HUDEP-2 (cell line): ENCODE data around the gene ZNF366.

Source experiments
- DNase-seq, 76 experiments: peaks; one replicate each; lab custom pipeline; 2025; ENCODE audit not compliant: unreplicated experiment in 76 of 76; lab: John Stamatoyannopoulos, UW

The ZNF366 gene

DNA sequence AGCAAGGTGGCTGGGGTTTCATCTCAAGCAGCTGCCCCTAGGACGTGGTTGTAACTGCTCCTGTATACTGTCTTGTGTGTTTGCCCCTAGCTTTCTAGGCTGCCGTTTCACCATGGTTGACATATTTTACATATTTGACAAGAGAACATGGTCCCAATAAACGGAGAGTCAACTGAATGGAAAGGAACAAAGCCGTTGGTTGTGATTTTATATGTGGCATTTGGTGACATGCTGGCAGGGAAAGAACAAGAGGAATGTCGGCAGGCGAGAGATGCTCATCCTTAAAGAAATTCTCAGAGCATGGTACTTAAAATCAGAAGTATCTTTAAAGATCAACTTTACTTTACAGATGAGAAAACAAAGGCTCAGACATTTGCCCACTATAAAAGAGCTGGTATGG lies 11.8 kb downstream of the ZNF366 start:
- DNase-seq, result no peak

DNA sequence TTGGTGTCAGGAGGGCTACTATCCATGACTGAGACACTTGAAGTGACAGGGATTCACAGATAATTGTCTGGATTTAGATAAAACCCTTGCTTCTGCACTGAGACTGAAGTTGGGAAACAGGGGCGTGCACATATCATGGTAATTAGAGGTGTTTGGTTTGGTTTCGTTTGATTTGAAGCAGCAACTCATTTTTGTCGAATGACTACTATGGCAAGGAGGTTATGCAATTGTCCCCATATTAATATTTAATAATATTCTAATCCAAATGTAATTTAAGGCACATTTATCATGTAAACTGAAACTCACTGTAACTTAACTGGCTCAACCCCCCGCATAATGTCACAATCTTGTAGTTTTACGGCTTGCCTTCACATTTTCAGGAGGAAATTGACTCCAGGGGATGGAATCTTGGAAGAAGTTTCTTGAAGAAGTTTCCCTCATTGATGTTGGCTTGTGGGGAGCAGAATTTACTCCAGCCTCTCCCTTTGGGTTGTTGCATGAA lies 12.5 kb downstream of the ZNF366 start:
- DNase-seq, result no peak

DNA sequence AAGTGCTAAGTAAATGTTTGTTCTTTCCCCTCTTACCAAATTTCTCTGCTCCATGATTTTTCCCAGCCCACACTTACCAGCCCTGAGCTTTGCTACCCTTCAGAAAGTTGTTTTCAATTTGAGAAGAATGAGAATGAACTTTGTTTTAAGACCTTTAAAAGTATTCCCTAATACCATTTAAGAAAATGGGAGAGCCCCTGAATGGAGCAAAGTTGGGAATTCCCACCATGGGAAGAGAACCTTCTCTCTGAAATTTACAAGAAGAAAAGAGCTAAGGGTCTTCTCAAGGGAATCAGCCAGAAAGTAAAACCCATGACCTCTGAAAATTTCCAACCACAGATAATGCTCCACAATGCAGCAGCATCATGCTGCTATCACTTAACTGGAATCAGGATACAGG lies 17.7 kb downstream of the ZNF366 start:
- DNase-seq, result no peak

DNA sequence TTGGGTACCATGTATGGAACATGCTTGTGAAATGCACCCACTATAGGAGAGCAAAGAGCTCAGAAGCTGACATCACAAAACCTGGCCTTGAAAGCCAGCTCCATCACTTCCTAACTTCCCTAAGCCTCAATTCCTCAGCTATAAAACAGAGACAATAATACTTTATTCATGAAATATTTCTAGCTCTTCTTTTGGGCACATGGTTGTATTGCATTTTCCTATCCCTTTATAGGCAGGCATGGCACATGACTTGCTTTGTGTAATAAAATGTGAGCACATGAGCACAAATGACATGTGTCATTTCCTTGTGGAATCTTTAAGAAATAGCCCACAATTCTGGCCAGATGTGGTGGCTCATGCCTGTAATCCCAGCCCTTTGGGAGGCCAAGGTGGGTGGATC lies 18.5 kb downstream of the ZNF366 start:
- no peak for DNase-seq

DNA sequence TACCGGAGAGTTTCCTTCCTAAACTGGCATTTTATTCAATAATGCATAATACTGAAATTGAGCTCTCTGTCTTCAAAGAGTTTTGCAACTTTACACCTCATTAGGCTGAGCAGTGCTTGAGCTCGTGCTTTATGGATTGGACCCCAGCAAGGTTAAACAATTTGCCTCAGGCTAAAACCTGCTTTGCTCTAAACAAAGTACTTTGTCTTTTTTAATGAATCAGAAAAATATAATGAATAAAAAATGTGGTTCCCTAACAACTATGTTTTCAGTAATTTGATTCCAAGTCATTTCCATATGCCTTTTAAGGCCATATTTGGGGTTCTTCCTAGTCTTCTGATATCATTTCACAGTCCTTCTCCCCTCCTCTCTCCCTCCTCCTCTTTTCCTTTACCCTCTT lies 20.0 kb downstream of the ZNF366 start:
- DNase-seq, result no peak

DNA sequence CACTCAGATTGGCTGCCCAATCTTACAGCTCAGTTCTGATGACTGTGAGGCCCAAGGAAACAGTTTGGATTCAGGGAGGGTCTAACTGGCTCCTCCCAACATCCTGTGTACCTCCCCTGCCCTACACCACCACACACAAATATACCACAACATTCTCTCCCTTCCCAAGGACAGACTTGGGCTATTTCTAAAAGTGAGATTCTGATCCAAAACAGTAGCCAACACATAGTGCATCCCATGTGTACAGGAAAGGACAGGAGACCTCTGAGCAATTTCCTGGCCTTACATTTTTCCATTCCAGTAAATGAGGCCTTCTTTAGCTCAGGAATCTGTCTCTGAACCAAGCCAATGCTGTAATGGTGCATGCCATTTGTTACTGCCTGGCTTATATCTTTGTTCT lies 20.8 kb downstream of the ZNF366 start:
- DNase-seq, result no peak

DNA sequence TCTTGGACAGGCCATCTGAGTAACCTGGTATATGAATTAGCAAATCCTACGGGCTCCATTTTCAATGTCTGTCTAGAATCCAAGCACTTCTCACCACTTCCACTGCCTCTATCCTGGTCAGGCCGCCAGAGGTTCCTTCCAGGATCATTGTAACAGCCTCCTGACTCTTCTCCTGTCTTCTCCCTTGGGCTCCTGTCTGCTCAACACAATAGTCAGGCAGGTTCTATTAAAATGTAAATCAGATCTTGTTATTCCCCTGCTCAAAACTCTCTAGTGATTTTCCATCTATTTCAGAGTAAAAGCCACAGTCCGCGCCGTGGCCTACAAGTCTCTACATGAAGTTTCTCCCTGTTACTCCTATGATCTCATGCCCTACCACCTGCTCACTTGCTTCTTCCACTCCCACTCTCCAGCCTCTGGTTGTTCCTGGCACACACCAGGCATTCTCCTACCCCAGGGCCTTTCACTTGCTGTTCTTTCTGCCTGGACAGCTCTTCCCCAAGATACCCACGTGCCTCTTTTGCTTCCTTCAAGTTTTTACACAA lies 21.7 kb downstream of the ZNF366 start:
- no peak for DNase-seq

DNA sequence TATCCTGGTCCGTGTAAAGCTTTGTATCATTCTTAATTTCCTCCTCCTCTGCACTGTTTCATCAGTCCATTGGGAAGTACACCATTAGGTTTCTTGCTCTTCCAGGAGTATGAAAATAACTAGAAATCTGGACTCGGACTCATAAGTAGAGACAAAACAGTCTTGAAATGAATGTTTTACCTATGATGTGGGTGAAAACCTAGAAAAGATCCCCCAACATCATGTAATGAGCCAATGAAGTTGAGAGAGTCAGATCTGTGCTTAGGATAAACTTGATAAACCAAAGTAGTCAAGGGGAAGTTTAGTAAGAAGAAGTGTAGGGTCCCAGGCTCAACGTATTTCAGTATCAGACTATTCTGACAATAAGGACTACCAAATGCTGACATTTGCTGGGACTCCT lies 25.2 kb downstream of the ZNF366 start:
- no peak for DNase-seq

DNA sequence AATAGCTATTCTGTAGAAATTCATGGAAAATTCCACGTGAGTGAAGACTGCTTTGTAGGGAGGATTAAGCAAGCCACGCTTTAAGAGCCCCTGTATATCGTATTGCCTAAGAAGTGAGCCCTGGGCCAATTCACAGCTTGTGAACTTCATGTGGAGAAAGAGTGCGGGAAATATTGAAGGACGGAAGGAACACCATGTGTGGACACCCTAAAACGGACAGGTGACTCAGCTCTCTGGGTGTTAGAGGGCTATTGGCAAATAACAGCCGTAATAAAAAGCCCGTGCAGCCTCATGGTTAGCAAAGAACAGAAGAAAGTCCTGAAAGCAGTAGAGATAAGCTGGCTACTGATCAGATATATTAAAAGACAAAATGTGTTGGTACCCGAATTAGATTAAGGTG lies 26.4 kb downstream of the ZNF366 start:
- DNase-seq, result no peak

DNA sequence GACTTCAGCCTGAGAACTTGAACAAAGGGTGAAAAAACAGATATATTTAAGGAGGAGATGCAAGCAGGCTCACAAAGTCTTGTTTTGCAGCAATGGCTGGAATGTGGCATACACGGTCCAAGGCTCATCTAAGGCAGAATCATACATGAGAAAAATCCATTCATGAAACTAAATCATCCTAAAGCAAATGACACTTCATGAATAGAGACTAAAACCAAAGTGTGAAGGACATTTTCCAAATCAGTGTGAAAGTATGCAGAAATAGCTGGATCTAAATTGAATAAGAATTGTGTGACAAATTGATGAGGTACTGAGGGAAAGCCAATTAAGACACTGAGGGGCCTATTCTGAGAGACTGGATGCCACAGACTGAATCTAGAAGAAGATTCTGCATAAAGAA lies 27.3 kb downstream of the ZNF366 start:
- DNase-seq, result no peak

DNA sequence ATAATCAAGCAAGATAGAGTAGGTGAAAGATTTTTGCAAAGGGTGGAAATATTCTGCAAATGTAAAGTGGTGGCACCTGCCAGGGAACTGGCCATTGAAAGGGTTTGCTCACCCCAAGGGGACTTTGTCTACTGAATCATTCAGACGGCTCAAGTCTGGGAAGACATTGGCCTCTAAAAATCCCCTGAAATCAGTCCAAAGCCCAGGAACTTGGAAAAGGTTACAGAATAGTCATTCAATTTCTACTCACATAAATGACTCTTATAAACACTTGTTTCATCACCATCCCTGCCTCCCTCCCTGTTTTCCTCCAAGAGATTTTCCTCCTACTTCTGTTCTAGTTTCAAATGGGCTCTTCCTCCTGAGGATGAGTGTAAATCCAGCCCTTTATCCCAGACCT lies 28.5 kb downstream of the ZNF366 start:
- no peak for DNase-seq

DNA sequence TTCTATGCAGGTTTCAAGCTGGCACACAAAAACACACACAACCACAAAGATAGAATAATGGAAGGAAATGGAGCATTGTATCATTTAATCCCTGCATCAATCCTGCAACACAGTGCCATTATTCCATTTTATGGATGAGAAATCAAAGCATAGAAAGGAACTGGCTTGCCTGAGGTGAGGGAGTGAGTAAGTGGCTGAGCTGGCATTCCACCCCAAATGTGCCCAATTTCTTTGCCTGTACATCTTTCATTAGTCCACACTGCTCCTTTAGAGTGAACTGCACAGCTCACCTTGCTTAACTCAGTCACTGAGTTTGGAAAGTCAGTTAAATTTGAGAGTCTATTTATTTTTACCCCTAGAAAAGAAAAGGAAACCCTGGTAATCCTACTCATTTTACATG lies 28.9 kb downstream of the ZNF366 start:
- no peak for DNase-seq

DNA sequence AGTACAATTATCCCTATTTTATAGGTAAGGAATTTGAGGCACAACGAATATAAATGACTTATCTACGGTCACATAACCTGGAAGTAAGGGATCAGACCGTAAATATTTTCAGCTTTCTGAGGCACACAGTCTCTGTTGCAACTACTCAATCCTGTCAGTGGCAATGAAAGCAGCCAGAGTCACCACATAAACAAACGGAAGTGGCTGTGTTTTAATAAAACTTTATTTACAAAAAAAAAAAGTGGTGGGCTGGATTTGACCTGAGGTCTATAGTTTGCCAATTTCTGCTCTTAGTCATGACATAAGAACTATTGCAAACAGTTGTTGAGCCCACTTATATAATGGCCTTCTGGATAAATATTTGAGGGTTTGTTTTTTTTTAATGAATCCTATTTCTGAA lies 29.6 kb downstream of the ZNF366 start:
- no peak for DNase-seq

DNA sequence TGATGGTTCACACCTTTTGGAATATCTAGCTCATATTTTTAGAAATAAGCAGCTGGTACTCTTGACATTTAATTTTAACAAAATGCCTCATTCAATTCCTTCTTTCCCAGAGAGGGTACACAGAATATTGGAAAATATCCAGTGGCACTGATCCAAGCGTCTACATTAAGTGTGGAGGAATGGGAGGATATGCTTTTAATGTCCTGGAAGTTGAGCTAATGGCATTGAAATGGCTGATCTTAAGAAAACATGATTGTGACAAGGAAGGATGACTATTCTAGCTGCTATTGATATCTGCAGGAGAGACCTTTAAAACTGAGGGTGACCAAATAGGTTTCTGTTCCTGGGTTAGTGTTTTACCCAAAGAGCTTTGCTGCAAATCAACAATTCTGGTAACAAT lies 30.0 kb downstream of the ZNF366 start:
- no peak for DNase-seq

DNA sequence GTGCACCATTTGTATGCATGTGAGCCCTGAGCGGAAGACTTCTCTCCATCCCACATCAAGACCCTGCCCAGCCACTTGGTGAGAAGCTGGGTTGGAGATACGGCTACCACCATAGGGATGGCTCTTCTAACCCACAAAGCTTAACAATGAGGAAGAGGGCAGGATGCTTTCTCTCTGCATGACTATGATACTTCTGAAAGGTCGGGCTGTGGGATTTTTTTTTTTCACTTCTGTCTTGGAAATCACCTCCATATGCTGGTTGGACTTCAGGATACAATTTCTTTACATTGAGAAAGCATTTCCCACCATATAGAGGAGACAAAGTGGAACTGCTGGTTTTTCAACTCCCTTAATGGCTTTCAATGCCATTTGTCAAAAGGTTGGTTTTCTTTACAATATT lies 30.5 kb downstream of the ZNF366 start:
- DNase-seq, result no peak

DNA sequence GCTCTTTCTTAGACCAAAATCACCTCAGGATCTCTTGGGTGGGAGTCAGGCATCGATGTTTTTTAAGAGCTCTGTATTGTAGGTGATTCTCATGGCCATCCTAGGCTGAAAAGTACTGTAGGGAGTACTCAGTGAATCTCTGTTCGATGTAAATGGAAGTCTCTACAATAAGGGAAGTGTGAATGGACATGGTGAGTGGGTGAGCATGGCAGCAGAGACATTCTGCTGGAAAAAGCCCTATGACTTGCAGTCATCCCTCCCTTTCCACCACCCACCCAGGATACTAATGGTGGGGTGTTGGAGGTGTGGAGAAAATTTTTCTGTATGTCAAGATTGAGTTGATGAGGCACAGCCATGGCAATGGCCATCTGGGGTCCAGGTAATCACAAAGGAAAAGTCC lies 30.9 kb downstream of the ZNF366 start:
- no peak for DNase-seq

DNA sequence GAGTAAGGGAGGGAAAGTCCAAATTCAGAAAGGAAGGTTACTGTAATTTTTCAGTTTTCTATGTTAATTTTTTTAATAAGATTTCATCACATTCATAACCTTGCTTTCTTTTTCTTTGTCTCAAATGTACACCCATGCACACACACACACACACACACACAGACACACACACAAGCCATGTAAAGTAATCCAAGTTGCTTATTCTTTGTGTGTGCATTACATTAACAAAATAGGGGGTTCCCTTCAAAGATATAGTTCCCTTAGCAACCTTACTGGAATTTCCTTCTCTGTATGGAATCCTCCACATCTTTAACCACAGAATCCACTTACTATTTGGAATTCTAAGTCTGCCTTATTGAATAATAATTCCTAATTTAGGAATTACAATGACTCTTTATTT lies 32.7 kb downstream of the ZNF366 start:
- no peak for DNase-seq

DNA sequence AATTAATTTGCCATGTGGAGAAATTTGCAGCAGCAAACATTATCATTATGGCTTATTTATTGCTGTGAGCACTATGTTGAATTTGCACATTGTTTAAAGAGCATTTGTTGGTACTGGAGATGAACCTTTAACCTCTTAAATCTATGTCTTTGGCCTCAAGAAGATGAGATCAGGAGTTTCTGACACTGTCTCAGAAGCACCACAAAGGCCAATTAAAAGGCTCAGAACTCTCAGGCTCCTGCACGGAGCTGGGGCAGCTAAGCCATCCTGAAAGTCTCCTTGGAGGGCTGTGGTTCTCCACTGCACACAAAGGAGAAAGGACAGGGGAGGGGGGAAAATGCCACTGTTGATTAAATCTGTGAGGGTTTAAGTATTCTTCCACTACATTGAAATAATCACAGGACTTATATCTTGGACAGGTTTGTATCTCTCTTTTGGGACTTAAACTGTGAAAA lies 33.1 kb downstream of the ZNF366 start:
- no peak for DNase-seq

DNA sequence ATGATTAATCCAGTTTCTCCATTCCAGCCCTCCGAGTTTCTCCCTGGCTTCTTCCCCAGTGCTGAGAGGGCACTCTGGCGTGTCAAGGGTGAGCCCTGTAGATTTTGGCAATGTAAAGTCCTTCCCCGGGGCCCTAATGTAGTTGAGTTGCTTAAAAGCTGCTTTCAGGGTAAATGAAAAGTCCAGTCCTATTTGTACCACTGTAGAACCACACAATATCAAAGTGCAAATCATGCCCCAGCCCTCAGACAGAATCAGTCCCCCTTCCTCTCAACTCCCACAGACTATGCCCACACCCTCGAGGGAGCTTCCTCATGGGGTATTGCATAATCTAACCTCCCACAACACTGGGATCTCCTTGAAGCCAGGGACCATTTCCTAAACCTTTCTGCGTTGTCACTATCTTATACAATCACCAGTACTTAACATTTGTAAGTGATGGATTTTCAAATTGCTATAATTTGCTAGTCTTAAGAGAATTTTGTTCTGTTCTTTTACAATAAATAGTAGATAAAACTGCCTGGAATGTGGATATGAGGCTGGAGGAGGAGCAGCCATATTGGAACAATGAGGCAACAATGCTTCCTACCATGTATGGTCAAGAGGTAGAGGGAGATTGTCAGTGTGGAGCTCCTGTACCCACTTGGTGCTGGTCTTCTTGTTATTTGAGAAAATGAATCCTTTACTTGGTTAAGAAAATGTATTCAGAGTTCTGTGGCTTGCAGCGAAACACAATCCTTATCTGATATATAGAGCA lies 34.4 kb downstream of the ZNF366 start:
- no peak for DNase-seq

DNA sequence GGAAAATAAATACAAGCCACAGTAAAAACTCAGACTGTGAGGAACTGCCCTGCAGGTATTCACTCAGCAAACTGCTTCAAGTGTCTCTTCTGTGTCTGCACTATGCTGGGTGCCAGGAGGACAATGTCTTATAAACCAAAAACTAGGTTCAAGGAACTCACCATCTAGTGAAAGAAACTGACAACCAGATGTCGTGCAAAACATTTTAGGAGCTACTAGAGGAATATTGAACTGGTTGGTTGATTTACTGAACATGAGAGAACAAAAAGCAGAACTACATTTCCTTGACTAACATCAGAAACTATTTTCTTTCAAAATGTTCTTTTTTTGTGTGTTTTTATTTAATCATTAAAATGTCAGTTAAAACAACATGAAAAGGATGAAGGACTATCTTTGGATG lies 35.2 kb downstream of the ZNF366 start:
- DNase-seq, result no peak

DNA sequence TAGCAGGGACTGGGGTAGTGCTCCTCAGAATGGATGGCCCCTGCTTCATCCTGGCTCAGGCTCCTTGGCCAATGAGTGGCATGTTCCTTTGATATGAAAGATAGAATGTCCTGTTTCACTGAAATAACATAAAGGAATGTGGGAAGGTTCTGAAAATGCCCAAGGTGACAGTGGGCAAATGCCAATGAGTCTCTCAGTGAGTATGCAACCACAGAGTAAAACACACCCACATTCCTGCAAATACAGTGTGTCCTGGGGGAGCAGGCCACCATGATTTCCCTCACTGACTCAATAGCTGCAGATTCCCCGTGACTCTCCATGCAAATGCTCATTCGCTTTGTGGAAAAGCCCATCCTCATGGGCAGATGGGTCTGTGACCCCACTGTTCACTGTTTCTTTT lies 36.4 kb downstream of the ZNF366 start:
- DNase-seq, result no peak

DNA sequence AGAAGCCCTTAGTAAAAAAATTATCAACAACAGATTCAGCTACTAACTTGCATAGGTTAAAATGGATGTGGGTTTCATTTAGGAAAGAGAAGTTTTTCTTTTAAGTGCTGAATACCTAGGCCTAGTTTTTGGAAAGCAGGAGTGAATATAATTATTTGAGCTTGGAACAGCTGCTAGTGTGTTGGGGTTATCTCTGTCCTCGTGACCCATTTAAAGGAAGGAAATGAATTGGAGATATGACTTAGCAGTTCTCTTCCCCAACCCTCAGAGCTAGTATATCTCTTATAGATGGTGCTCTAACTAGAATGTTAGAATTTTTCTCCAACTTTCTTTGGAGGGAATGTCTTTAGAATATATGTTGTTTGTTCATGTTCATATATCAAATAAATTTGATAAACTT lies 38.6 kb downstream of the ZNF366 start:
- DNase-seq, result no peak

DNA sequence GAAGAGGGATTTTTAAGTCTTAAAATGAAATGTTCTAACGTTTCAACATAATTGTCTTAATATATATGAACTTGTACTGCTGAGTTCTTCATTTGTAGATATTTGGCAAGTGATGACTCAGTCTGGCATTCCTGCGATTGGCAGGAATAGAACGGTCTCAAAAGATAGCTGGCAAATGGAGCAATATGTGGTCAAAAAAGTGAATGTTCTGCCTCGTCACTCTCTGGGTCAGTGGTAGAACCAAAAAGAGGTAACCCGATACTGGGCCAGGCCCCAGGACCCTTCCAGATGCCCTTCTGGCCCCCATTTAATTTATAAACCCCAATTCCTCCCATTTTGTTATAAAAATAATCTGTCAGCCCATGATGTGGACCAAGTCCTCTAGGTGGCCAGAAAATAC lies 39.2 kb downstream of the ZNF366 start:
- DNase-seq, result no peak
